H9 (cell line): ENCODE results near the gene HIP1. TPM values are rescaled to one million over a fixed set of nuclear protein-coding genes. Genes with fewer than 3 reads are reported as not detected.
"Not testable (repeated sequence)": the region's sequence is repeated elsewhere in the genome, so short reads cannot be mapped to it uniquely, and the experiment has no call there.

Experiments
- DNase-seq: peaks from one replicate; pipeline ENCODE4 v3.0.0-alpha.2; 2017
- H2AFZ ChIP-seq: one replicate; pipeline ENCODE4 v1.6.1; 2013; ENCODE audit warnings: mild to moderate bottlenecking, low read length, control low read depth, moderate library complexity
- H2AK5ac ChIP-seq: 2 replicates; pipeline ENCODE4 v1.6.1; 2013; ENCODE audit warnings: low read length, control low read depth, mixed read lengths; ENCODE audit not compliant: insufficient read length
- H2BK120ac ChIP-seq: one replicate; pipeline ENCODE4 v1.6.1; 2013; ENCODE audit warnings: low read depth, mild to moderate bottlenecking, low read length, control low read depth, inconsistent platforms; ENCODE audit not compliant: poor library complexity, severe bottlenecking
- H2BK12ac ChIP-seq: 2 replicates; pipeline ENCODE4 v1.6.1; 2013; ENCODE audit warnings: low read length, control low read depth, mixed read lengths, low read depth; ENCODE audit not compliant: insufficient read length
- H2BK15ac ChIP-seq: 2 replicates; pipeline ENCODE4 v1.6.1; 2013; ENCODE audit warnings: low read depth, low read length, control low read depth
- H2BK20ac ChIP-seq: one replicate; pipeline ENCODE4 v1.6.1; 2013; ENCODE audit warnings: low read depth, mild to moderate bottlenecking, low read length, control low read depth, inconsistent platforms; ENCODE audit not compliant: poor library complexity, severe bottlenecking
- H2BK5ac ChIP-seq: 2 replicates; pipeline ENCODE4 v1.6.1; 2013; ENCODE audit warnings: low read length, control low read depth, mixed read lengths; ENCODE audit not compliant: insufficient read length
- H3K14ac ChIP-seq: 2 replicates; pipeline ENCODE4 v1.6.1; 2013; ENCODE audit warnings: low read length, control low read depth; ENCODE audit not compliant: insufficient read depth
- H3K18ac ChIP-seq: 2 replicates; pipeline ENCODE4 v1.6.1; 2013; ENCODE audit warnings: low read depth, mild to moderate bottlenecking, mixed read lengths, low read length, control low read depth; ENCODE audit not compliant: insufficient read length
- H3K23ac ChIP-seq: 2 replicates; pipeline ENCODE4 v1.6.1; 2013; ENCODE audit warnings: low read length, control low read depth, mixed read lengths, low read depth; ENCODE audit not compliant: insufficient read length
- H3K23me2 ChIP-seq: 2 replicates; pipeline ENCODE4 v1.6.1; 2013; ENCODE audit warnings: low read depth, mild to moderate bottlenecking, mixed read lengths, low read length, control low read depth; ENCODE audit not compliant: insufficient read length, poor library complexity, severe bottlenecking
- H3K27ac ChIP-seq: 2 replicates; pipeline ENCODE4 v1.5.1; 2013; ENCODE audit warnings: low read length, control low read depth, mixed read lengths, low read depth; ENCODE audit not compliant: insufficient read length
- H3K27me3 ChIP-seq: 2 replicates; pipeline ENCODE4 v1.6.1; 2013; ENCODE audit warnings: low read length, control low read depth, inconsistent platforms; ENCODE audit not compliant: insufficient read depth
- H3K4ac ChIP-seq: 2 replicates; pipeline ENCODE4 v1.6.1; 2013; ENCODE audit warnings: low read depth, mild to moderate bottlenecking, control low read depth, inconsistent platforms, low read length, moderate library complexity
- H3K4me1 ChIP-seq: 2 replicates; pipeline ENCODE4 v1.6.1; 2013; ENCODE audit warnings: low read length, control low read depth, inconsistent platforms; ENCODE audit not compliant: insufficient read depth
- H3K4me2 ChIP-seq: 2 replicates; pipeline ENCODE4 v1.6.1; 2013; ENCODE audit warnings: low read length, control low read depth, mixed read lengths; ENCODE audit not compliant: insufficient read length, insufficient read depth
- H3K56ac ChIP-seq: 2 replicates; pipeline ENCODE4 v1.6.1; 2013; ENCODE audit warnings: low read depth, mild to moderate bottlenecking, mixed read lengths, low read length, control low read depth; ENCODE audit not compliant: insufficient read length
- H3K79me1 ChIP-seq: 2 replicates; pipeline ENCODE4 v1.6.1; 2013; ENCODE audit warnings: low read depth, mild to moderate bottlenecking, moderate library complexity, low read length, control low read depth, inconsistent platforms; ENCODE audit not compliant: insufficient read depth, poor library complexity, severe bottlenecking
- H3K79me2 ChIP-seq: 2 replicates; pipeline ENCODE4 v1.6.1; 2013; ENCODE audit warnings: low read length, control low read depth, inconsistent platforms; ENCODE audit not compliant: insufficient read depth
- H3K9ac ChIP-seq: 2 replicates; pipeline ENCODE4 v1.6.1; 2013; ENCODE audit warnings: low read length, control low read depth, mixed read lengths; ENCODE audit not compliant: insufficient read length; ENCODE audit errors: extremely low read depth
- H3K9me3 ChIP-seq: one replicate; pipeline ENCODE4 v1.6.1; 2013; ENCODE audit warnings: low read depth, low read length, inconsistent platforms; ENCODE audit not compliant: control insufficient read depth
- H3T11ph ChIP-seq: one replicate; pipeline ENCODE4 v1.6.1; 2013; ENCODE audit warnings: mild to moderate bottlenecking, low read length, control low read depth, inconsistent platforms
- H4K20me1 ChIP-seq: one replicate; pipeline ENCODE4 v1.6.1; 2013; ENCODE audit not compliant: control insufficient read depth, insufficient read length, insufficient read depth
- H4K5ac ChIP-seq: 2 replicates; pipeline ENCODE4 v1.6.1; 2013; ENCODE audit warnings: low read depth, mild to moderate bottlenecking, mixed read lengths, low read length, control low read depth; ENCODE audit not compliant: insufficient read length
- H4K8ac ChIP-seq: replicated peaks from 2 replicates; pipeline ENCODE4 v1.6.1; 2013; ENCODE audit warnings: low read length, control low read depth, mixed read lengths, low read depth; ENCODE audit not compliant: insufficient read length
- H4K91ac ChIP-seq: 2 replicates; pipeline ENCODE4 v1.6.1; 2013; ENCODE audit warnings: low read depth, mild to moderate bottlenecking, moderate library complexity, mixed read lengths, low read length, control low read depth; ENCODE audit not compliant: insufficient read length
- H3K27ac Mint-ChIP-seq, 3 experiments: 2 replicates in 2 of 3; 3 replicates in 1 of 3; pipeline ENCODE4 v1.8.0; 2020 to 2021; ENCODE audit warnings: mixed read lengths in 3 of 3, mild to moderate bottlenecking in 1 of 3, moderate library complexity in 1 of 3
- H3K27me3 Mint-ChIP-seq: 2 replicates; pipeline ENCODE4 v1.8.0; 2021; ENCODE audit warnings: low read depth, mild to moderate bottlenecking, moderate library complexity, mixed read lengths
- H3K36me3 Mint-ChIP-seq, 3 experiments: 2 replicates in 2 of 3; 3 replicates in 1 of 3; pipeline ENCODE4 v1.8.0; 2020 to 2021; ENCODE audit warnings: low read depth in 3 of 3, mixed read lengths in 3 of 3; ENCODE audit not compliant: insufficient read depth in 1 of 3
- H3K4me1 Mint-ChIP-seq, 2 experiments: 2 replicates each; pipeline ENCODE4 v1.8.0; 2020; ENCODE audit warnings: mixed read lengths in 2 of 2
- H3K4me3 Mint-ChIP-seq, 2 experiments: 2 replicates in 1 of 2; 3 replicates in 1 of 2; pipeline ENCODE4 v1.8.0; 2020 to 2021; ENCODE audit warnings: mild to moderate bottlenecking in 2 of 2, mixed read lengths in 2 of 2, moderate library complexity in 1 of 2
- H3K9me3 Mint-ChIP-seq, 2 experiments: 2 replicates in 1 of 2; 3 replicates in 1 of 2; pipeline ENCODE4 v1.8.0; 2020; ENCODE audit warnings: mild to moderate bottlenecking in 2 of 2, mixed read lengths in 2 of 2, moderate library complexity in 1 of 2
- WGBS: extraction: QIAGEN DNeasy Blood & Tissue Kit; methylation state at CpG from one replicate; pipeline ENCODE4 v1.1.7; 2013; ENCODE audit warnings: missing lambda C conversion rate, low lambda C conversion rate, mixed read lengths; ENCODE audit not compliant: insufficient read length; ENCODE audit errors: extremely low coverage; 5-methylcytosine and 5-hydroxymethylcytosine counted together
- total RNA-seq: library from RNA; stranded (reverse); gene quantifications from 2 replicates; pipeline ENCODE4 v1.2.1, GENCODE V29; 2021

Gene HIP1
- total RNA-seq, 1 experiment from 2014 or later = 87.5 TPM

- H3T11ph ChIP-seq, H3K4me2 ChIP-seq, H3K27ac ChIP-seq, H2BK15ac ChIP-seq, H4K20me1 ChIP-seq, H3K79me2 ChIP-seq, H3K27me3 ChIP-seq, DNase-seq, H3K23ac ChIP-seq, H3K27me3 Mint-ChIP-seq, H3K4ac ChIP-seq, H3K4me3 Mint-ChIP-seq, H4K5ac ChIP-seq, H3K79me1 ChIP-seq, H2BK12ac ChIP-seq, H2AFZ ChIP-seq, H3K9me3 ChIP-seq, H3K18ac ChIP-seq, H2BK5ac ChIP-seq, H2BK20ac ChIP-seq, H4K8ac ChIP-seq, H4K91ac ChIP-seq, H2BK120ac ChIP-seq, H2AK5ac ChIP-seq, H3K4me1 ChIP-seq, H3K56ac ChIP-seq, H3K14ac ChIP-seq, H3K9ac ChIP-seq, H3K23me2 ChIP-seq: not testable (repeated sequence)
- H3K4me1 Mint-ChIP-seq = peaks cover 28 to 36% of the 10 kb centered on the region in 2 experiments
- peak overlapping the region in 1 of 3 experiments; percentile 5; a peak in 2 of 7 replicates for H3K27ac Mint-ChIP-seq
- peaks cover 27 to 31% of the 10 kb centered on the region in 2 experiments for H3K9me3 Mint-ChIP-seq
- H3K36me3 Mint-ChIP-seq = peaks cover 24 to 29% (median 26%) of the 10 kb centered on the region in 3 experiments
- no CpG with 5 or more reads among the region's 5 CpGs for WGBS
These were observed 44.3 kb upstream of the HIP1 start for GRCh38 chr7:75783058-75783457.

GRCh38 chr7:75780647-75781273 lies 42.0 kb upstream of the HIP1 start:
- peak overlapping the region; percentile 6 to 39; a peak in 2 of 5 replicates for H3K4me3 Mint-ChIP-seq
- not testable (repeated sequence) for H4K91ac ChIP-seq, H3K79me2 ChIP-seq, H2AK5ac ChIP-seq, DNase-seq, H3K4ac ChIP-seq, H3K23me2 ChIP-seq, H3K4me2 ChIP-seq, H4K8ac ChIP-seq, H2BK5ac ChIP-seq, H2BK20ac ChIP-seq, H2AFZ ChIP-seq, H4K5ac ChIP-seq, H3K27ac ChIP-seq, H3K79me1 ChIP-seq, H3K56ac ChIP-seq, H3K9ac ChIP-seq, H3K4me1 ChIP-seq, H2BK120ac ChIP-seq, H3K9me3 ChIP-seq, H3K14ac ChIP-seq, H3K27me3 Mint-ChIP-seq, H3K23ac ChIP-seq, H2BK15ac ChIP-seq, H3K18ac ChIP-seq, H4K20me1 ChIP-seq, H3K27me3 ChIP-seq, H2BK12ac ChIP-seq, H3T11ph ChIP-seq
- no CpG with 5 or more reads among the region's 14 CpGs for WGBS
- H3K4me1 Mint-ChIP-seq = peaks cover 28 to 36% of the 10 kb centered on the region in 2 experiments
- peaks cover 24 to 32% (median 26%) of the 10 kb centered on the region in 3 experiments for H3K36me3 Mint-ChIP-seq
- peak overlapping the region in 1 of 3 experiments; percentile 4; a peak in 2 of 7 replicates for H3K27ac Mint-ChIP-seq
- peaks cover 27 to 31% of the 10 kb centered on the region in 2 experiments for H3K9me3 Mint-ChIP-seq
